ENCODE data around the gene ETV6. TPM values are rescaled to one million over a fixed set of nuclear protein-coding genes. Genes with fewer than 3 reads are reported as not detected.

The ETV6 gene
- total RNA-seq, 6 donors from 2014 or later: 22.2 to 93.2 (median 37.5) TPM

DNA sequence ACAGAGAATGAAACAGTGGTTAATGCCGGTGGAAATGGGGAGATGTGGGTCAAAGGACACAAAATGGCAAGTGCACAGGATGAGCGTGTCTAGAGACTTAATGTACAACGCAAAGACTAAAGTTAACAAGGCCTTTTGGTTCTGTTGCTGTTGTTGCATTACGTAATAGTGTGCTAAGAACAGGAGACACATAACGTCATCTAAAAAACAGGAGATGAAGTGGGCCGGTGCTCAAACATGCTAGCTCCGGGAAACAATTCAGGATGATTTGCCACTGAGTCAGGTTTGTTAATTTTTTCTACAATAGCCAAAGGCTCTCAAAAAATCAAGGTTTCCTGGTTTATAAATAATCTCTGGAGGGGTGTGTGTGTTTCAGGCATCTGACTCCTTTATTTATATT, 55.5 kb downstream of the ETV6 start:
- peak in 1 of 2 donors; percentile 74 for ATAC-seq (ENCODE audit: low FRiP score in 2 of 2)
- H3K27ac ChIP-seq: no peak overlapping the region
- DNase-seq: peak in 1 of 2 donors; percentile 47
- no peaks in the 10 kb centered on the region for H3K27me3 ChIP-seq
- 47 to 58% methylated on average over 7 of the region's 7 CpGs for WGBS, 2 donors
- TF ChIP-seq, protein P1, sequence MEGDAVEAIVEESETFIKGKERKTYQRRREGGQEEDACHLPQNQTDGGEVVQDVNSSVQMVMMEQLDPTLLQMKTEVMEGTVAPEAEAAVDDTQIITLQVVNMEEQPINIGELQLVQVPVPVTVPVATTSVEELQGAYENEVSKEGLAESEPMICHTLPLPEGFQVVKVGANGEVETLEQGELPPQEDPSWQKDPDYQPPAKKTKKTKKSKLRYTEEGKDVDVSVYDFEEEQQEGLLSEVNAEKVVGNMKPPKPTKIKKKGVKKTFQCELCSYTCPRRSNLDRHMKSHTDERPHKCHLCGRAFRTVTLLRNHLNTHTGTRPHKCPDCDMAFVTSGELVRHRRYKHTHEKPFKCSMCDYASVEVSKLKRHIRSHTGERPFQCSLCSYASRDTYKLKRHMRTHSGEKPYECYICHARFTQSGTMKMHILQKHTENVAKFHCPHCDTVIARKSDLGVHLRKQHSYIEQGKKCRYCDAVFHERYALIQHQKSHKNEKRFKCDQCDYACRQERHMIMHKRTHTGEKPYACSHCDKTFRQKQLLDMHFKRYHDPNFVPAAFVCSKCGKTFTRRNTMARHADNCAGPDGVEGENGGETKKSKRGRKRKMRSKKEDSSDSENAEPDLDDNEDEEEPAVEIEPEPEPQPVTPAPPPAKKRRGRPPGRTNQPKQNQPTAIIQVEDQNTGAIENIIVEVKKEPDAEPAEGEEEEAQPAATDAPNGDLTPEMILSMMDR (IDR thresholded peaks at IDR 0.05): no peak
- TF ChIP-seq EP300 (IDR thresholded peaks at IDR 0.05) (peak in 1 of 4 donors; percentile 56), POLR2AphosphoS5 (IDR thresholded peaks at IDR 0.05) (peak in 1 of 2 donors; percentile 49), POLR2A (IDR thresholded peaks at IDR 0.05) (no peak)
- H3K9me3 ChIP-seq: no peaks in the 10 kb centered on the region
- H3K4me3 ChIP-seq: no peak overlapping the region
- no peaks in the 10 kb centered on the region for H3K36me3 ChIP-seq
- peaks cover 20 to 59% (median 30%) of the 10 kb centered on the region in 4 donors for H3K4me1 ChIP-seq

DNA sequence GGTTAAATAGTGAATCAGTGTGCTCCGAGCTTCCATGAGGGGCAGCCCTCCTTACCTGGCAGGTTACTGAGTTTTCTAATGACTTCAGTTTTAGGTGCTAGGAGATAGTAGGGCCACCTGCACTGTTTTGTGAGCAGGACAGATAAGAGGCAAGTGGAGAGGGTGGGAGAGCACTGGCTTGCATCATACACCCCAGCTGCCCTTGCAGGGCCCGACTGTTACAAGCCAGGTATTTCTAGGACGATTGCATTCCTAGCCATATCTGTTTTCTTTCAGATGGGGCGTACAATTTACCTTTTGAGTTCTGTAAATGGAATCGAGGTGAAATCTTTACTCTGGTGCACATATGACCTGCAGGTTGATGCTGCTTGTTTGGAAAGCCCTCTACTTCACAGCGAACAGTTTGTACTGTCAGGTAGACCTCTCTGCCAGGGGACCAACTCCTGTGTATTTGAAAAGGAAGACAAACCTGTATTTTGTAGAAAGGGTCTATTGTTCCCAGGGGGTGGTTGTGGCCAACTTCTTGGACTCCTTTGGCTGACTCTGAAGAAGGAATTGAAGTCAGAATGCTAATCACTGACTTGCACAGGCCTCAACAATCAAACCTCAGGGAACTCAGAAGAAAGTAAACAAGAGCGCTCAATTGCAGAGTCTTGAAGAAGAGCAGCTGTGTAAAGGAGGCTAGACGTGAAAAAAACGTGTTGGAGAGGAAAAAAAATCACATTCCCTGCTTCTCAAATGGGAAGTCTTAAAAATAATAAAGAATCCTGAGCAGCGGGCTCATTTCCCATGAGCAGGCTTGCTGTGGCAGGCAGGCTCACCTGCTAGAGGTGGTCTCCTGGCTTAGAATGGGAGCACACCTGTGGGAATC, 57.3 kb downstream of the ETV6 start:
- TF ChIP-seq POLR2A (IDR thresholded peaks at IDR 0.05) (no peak), EP300 (IDR thresholded peaks at IDR 0.05) (no peak)
- TF ChIP-seq, protein P1 (IDR thresholded peaks at IDR 0.05): no peak
- Histone ChIP-seq H3K27ac (peak overlapping the region in 3 of 4 donors; percentile 18 to 61 (median 27)), H3K36me3 (no peaks in the 10 kb centered on the region), H3K9me3 (no peaks in the 10 kb centered on the region), H3K4me3 (no peak overlapping the region), H3K27me3 (no peaks in the 10 kb centered on the region), H3K4me1 (peaks cover 26 to 68% (median 32%) of the 10 kb centered on the region in 4 donors)
- ATAC-seq (ENCODE audit: low FRiP score in 2 of 2) (no peak), DNase-seq (peak in 1 of 2 donors; percentile 56)
- WGBS, 2 donors: 44 to 59% methylated on average over 10 of the region's 10 CpGs

DNA sequence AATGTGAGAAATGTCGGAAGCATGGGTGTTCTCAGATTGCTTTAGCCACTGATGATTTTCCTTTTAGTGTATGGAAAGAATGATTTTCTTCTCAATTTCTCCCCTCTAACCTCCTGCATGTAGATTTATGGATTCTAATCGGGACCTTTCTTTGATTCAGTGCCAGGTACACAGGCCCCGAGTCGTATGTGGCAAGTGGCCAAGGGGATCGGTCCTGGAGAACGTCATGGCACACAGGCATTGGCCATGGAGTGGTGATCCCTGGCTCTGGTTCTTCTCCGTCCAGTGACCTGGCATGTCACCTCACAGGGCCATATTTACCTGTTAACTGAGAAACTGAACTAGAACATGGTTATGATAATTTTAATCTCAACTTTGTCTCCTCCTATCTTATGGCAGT, 58.1 kb downstream of the ETV6 start:
- Histone ChIP-seq H3K9me3 (no peaks in the 10 kb centered on the region), H3K27me3 (no peaks in the 10 kb centered on the region), H3K4me3 (no peak overlapping the region), H3K27ac (peak overlapping the region in 2 of 4 donors; percentile 18 to 61), H3K4me1 (peaks cover 28 to 74% (median 37%) of the 10 kb centered on the region in 4 donors), H3K36me3 (no peaks in the 10 kb centered on the region)
- 54 to 57% methylated on average over 7 of the region's 7 CpGs for WGBS, 2 donors
- DNase-seq (no peak), ATAC-seq (ENCODE audit: low FRiP score in 2 of 2) (no peak)
- TF ChIP-seq, protein P1 (IDR thresholded peaks at IDR 0.05): no peak
- TF ChIP-seq EP300 (IDR thresholded peaks at IDR 0.05): no peak
- no peak for TF ChIP-seq POLR2A (IDR thresholded peaks at IDR 0.05)
- no peak for TF ChIP-seq POLR2AphosphoS5 (IDR thresholded peaks at IDR 0.05)

DNA sequence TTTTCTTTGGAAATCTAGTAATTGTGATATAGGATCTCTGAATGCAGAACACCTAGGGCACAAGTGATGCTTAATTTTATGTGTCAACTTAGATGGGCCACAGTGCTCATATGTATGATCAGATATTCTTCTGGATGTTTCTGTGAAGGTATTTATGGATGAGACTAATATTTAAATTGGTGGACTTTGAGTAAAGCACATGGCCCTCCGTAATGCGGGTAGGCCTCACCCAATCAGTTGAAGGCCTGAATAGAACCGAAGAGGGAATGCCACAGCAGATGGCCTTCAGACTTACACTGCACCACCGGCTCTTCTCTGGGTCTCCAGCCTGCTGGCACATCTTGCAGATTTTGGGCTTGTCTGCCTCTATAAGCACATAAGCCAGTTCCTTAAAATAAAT, 60.0 kb downstream of the ETV6 start:
- H3K27ac ChIP-seq: no peak overlapping the region
- H3K4me1 ChIP-seq: peaks cover 28 to 68% (median 35%) of the 10 kb centered on the region in 4 donors
- DNase-seq (no peak), ATAC-seq (ENCODE audit: low FRiP score in 2 of 2) (no peak)
- H3K36me3 ChIP-seq: no peaks in the 10 kb centered on the region
- H3K4me3 ChIP-seq: no peak overlapping the region
- TF ChIP-seq EP300 (IDR thresholded peaks at IDR 0.05) (no peak), POLR2A (IDR thresholded peaks at IDR 0.05) (no peak), POLR2AphosphoS5 (IDR thresholded peaks at IDR 0.05) (no peak)
- TF ChIP-seq, protein P1 (IDR thresholded peaks at IDR 0.05): no peak
- H3K27me3 ChIP-seq: no peaks in the 10 kb centered on the region
- WGBS, 2 donors: 91 to 92% methylated on average over 4 of the region's 4 CpGs
- no peaks in the 10 kb centered on the region for H3K9me3 ChIP-seq

Data from upper lobe of left lung (tissue), 6 donors.